ENCODE measurements around the gene GABRB1. TPM values are rescaled to one million over a fixed set of nuclear protein-coding genes. Genes with fewer than 3 reads are reported as not detected.

Gene GABRB1
- total RNA-seq, 4 donors from 2014 or later = 0.24 TPM; not detected in 3

- DNase-seq = no peak
- Histone ChIP-seq H3K36me3 (no peaks in the 10 kb centered on the region), H3K9me3 (no peaks in the 10 kb centered on the region), H3K27ac (no peak overlapping the region), H3K27me3 (no peaks in the 10 kb centered on the region), H3K4me1 (no peaks in the 10 kb centered on the region), H3K4me3 (replicated peaks in 1 of 3) (no peak overlapping the region)
- intact Hi-C loops (cut with DNase I) = no loop called here
- no peak for TF ChIP-seq POLR2A (IDR thresholded peaks at IDR 0.05)
- TF ChIP-seq, protein P1, sequence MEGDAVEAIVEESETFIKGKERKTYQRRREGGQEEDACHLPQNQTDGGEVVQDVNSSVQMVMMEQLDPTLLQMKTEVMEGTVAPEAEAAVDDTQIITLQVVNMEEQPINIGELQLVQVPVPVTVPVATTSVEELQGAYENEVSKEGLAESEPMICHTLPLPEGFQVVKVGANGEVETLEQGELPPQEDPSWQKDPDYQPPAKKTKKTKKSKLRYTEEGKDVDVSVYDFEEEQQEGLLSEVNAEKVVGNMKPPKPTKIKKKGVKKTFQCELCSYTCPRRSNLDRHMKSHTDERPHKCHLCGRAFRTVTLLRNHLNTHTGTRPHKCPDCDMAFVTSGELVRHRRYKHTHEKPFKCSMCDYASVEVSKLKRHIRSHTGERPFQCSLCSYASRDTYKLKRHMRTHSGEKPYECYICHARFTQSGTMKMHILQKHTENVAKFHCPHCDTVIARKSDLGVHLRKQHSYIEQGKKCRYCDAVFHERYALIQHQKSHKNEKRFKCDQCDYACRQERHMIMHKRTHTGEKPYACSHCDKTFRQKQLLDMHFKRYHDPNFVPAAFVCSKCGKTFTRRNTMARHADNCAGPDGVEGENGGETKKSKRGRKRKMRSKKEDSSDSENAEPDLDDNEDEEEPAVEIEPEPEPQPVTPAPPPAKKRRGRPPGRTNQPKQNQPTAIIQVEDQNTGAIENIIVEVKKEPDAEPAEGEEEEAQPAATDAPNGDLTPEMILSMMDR (IDR thresholded peaks at IDR 0.05) = no peak
Observed at GRCh38 chr4:47075919-47076318, 44.6 kb downstream of the GABRB1 start.

DNA sequence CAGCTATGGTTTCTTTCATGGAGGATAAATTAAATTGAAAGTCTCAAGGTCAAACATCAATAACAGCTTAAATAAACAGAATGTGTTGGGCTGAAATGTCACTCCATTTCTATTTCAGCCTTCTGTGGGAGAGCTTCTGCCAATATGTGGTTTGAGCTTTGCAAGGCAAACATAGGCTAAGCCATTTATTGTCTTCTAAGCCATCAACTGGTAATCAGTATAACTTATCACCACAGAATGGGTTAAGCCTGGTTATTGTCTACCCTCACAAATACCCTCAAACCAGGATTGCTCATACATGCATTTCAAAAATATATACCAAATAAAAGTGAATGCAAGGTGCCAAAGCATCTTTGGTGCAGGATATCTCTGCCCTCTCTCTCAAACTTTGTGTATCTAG is 52.7 kb downstream of the GABRB1 start:
- no peaks in the 10 kb centered on the region for H3K27me3 ChIP-seq
- no peaks in the 10 kb centered on the region for H3K36me3 ChIP-seq
- intact Hi-C loops (cut with DNase I) = no loop called here
- no peaks in the 10 kb centered on the region for H3K4me1 ChIP-seq
- H3K4me3 ChIP-seq (replicated peaks in 1 of 3) = no peak overlapping the region
- no peak for TF ChIP-seq POLR2A (IDR thresholded peaks at IDR 0.05)
- TF ChIP-seq, protein P1 (IDR thresholded peaks at IDR 0.05) = no peak
- H3K27ac ChIP-seq = no peak overlapping the region
- DNase-seq = no peak
- no peaks in the 10 kb centered on the region for H3K9me3 ChIP-seq

DNA sequence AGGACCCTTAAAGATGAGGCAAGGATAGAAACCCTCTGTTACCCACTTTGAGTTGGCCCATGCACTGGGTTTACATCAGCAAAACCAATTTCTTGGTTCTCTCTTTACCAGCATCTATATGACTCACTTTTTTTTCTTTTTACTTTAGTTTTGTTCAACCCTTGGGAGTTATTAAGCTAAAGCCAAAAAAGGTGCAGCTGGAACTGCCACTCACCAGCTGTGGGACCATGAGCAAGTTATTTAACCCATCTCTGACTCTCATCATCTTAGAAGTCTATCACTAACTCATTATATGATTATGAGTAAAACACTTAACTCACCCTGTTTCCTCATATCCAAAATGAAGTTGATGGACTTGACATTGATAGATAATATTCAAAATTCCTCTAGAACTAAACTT is 53.4 kb downstream of the GABRB1 start:
- no peaks in the 10 kb centered on the region for H3K4me1 ChIP-seq
- no peak for DNase-seq
- H3K4me3 ChIP-seq (replicated peaks in 1 of 3) = no peak overlapping the region
- H3K27me3 ChIP-seq = no peaks in the 10 kb centered on the region
- no peak for TF ChIP-seq POLR2A (IDR thresholded peaks at IDR 0.05)
- TF ChIP-seq, protein P1 (IDR thresholded peaks at IDR 0.05) = no peak
- no peak overlapping the region for H3K27ac ChIP-seq
- no peaks in the 10 kb centered on the region for H3K36me3 ChIP-seq
- intact Hi-C loops (cut with DNase I) = no loop called here
- H3K9me3 ChIP-seq = no peaks in the 10 kb centered on the region

GRCh38 chr4:47088298-47088697 is 56.9 kb downstream of the GABRB1 start:
- Histone ChIP-seq H3K9me3 (no peaks in the 10 kb centered on the region), H3K27me3 (no peaks in the 10 kb centered on the region), H3K27ac (no peak overlapping the region), H3K4me1 (no peaks in the 10 kb centered on the region), H3K36me3 (no peaks in the 10 kb centered on the region), H3K4me3 (replicated peaks in 1 of 3) (no peak overlapping the region)
- intact Hi-C loops (cut with DNase I) = no loop called here
- no peak for DNase-seq
- WGBS, 2 donors = 46 to 59% methylated on average over 2 of the region's 2 CpGs
- TF ChIP-seq POLR2A (IDR thresholded peaks at IDR 0.05) = no peak
- TF ChIP-seq, protein P1 (IDR thresholded peaks at IDR 0.05) = no peak

GRCh38 chr4:47095884-47096283 is 64.5 kb downstream of the GABRB1 start:
- intact Hi-C loops (cut with DNase I) = no loop called here
- WGBS, 2 donors = 90 to 94% methylated on average over 1 of the region's 1 CpG
- H3K9me3 ChIP-seq = no peaks in the 10 kb centered on the region
- H3K36me3 ChIP-seq = no peaks in the 10 kb centered on the region
- H3K4me1 ChIP-seq = no peaks in the 10 kb centered on the region
- TF ChIP-seq POLR2A (IDR thresholded peaks at IDR 0.05) = no peak
- TF ChIP-seq, protein P1 (IDR thresholded peaks at IDR 0.05) = no peak
- no peak for DNase-seq
- no peaks in the 10 kb centered on the region for H3K27me3 ChIP-seq
- H3K4me3 ChIP-seq (replicated peaks in 1 of 3) = no peak overlapping the region
- no peak overlapping the region for H3K27ac ChIP-seq

All from thyroid gland (tissue), 4 donors.